Nephron progenitor cell (in vitro differentiated cells): ENCODE measurements around the gene AP2A2.
A peak's percentile ranks its signal among the peaks of the same experiment; 100 is the strongest.

Experiments used
- DNase-seq: peaks from one replicate; pipeline ENCODE4 v3.0.0; 2021
- H3K27ac Mint-ChIP-seq: 2 replicates; pipeline ENCODE4 v1.8.0; 2021; ENCODE audit warnings: mild to moderate bottlenecking, moderate library complexity, mixed read lengths
- H3K27me3 Mint-ChIP-seq: 2 replicates; pipeline ENCODE4 v1.8.0; 2021; ENCODE audit warnings: mild to moderate bottlenecking, low read depth, mixed read lengths; ENCODE audit not compliant: poor library complexity
- H3K36me3 Mint-ChIP-seq: 2 replicates; pipeline ENCODE4 v1.8.0; 2021; ENCODE audit warnings: low read depth, mixed read lengths
- H3K4me1 Mint-ChIP-seq: 2 replicates; pipeline ENCODE4 v1.8.0; 2021; ENCODE audit warnings: mixed read lengths
- H3K4me3 Mint-ChIP-seq: 2 replicates; pipeline ENCODE4 v1.8.0; 2021; ENCODE audit warnings: mild to moderate bottlenecking, moderate library complexity, mixed read lengths
- H3K9me3 Mint-ChIP-seq: 2 replicates; pipeline ENCODE4 v1.8.0; 2021; ENCODE audit warnings: mild to moderate bottlenecking, moderate library complexity, mixed read lengths
- TF ChIP-seq, protein P1 (sequence below): fragments of 200-600 bp; sonication (generic); IDR thresholded peaks from 2 replicates; pipeline ENCODE4 v1.5.0; 2021; ENCODE audit warnings: antibody characterized with exemption

Gene AP2A2

DNA sequence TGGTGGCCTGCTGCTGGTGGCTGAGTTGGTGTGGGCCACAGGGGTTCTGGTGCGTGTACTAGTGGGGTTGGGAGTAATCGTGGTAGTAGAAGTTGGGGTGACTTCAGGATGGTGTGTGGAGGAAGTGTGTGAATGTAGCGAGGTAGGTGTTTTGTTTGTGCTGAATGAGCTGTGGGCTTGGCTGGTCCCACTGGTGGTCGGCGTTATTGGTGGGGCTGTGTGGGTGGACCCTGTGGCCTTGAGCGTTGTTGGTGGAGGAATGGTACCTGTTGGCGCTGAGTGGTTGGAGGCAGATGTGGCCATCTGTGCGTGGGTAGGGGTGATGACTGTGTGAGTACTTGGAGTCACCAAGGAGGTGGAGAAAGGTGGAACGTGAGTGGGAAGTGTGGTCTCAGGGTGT is 92.4 kb downstream of the AP2A2 start:
- no peak for DNase-seq
- H3K9me3 Mint-ChIP-seq, result peaks cover 20% of the 10 kb centered on the region
- H3K4me1 Mint-ChIP-seq, result no peaks in the 10 kb centered on the region
- peak overlapping the region; percentile 66 for H3K27ac Mint-ChIP-seq
- TF ChIP-seq, protein P1, sequence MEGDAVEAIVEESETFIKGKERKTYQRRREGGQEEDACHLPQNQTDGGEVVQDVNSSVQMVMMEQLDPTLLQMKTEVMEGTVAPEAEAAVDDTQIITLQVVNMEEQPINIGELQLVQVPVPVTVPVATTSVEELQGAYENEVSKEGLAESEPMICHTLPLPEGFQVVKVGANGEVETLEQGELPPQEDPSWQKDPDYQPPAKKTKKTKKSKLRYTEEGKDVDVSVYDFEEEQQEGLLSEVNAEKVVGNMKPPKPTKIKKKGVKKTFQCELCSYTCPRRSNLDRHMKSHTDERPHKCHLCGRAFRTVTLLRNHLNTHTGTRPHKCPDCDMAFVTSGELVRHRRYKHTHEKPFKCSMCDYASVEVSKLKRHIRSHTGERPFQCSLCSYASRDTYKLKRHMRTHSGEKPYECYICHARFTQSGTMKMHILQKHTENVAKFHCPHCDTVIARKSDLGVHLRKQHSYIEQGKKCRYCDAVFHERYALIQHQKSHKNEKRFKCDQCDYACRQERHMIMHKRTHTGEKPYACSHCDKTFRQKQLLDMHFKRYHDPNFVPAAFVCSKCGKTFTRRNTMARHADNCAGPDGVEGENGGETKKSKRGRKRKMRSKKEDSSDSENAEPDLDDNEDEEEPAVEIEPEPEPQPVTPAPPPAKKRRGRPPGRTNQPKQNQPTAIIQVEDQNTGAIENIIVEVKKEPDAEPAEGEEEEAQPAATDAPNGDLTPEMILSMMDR, result no peak
- no peak overlapping the region for H3K4me3 Mint-ChIP-seq
- H3K36me3 Mint-ChIP-seq, result peaks cover 13% of the 10 kb centered on the region
- peaks cover 9% of the 10 kb centered on the region for H3K27me3 Mint-ChIP-seq

DNA sequence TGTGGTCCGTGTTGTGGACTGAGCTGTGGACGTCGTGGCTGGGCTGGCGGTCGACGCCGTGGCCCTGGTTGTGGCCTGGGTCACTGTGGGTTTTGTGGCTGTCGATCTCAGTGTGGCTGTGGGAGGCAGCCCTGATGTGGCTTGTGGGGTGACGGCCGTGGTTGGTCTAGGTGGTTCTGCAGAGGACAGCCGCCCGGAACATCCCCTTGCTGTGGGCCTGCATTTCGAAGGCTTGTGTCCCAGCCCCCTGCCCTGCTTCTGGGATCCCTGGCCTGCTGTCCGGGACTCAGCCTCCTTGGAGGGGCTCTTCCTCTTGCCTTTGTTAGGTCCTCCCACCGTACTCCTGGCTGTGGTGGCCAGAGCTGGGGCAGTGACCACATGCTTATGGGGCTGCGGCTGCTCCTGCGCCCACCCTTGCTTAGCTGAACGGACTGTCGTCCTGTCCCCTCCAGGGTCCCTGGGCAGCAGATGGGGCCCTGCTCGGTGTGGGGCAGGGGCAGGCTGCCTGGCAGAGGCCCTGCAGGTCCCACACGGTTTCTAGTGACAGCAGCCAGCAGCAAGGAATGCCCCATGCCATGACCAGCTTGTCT is 93.7 kb downstream of the AP2A2 start:
- Mint-ChIP-seq H3K9me3 (peaks cover 20% of the 10 kb centered on the region), H3K27me3 (peaks cover 9% of the 10 kb centered on the region), H3K4me3 (no peak overlapping the region), H3K36me3 (peaks cover 13% of the 10 kb centered on the region), H3K4me1 (no peaks in the 10 kb centered on the region), H3K27ac (no peak overlapping the region)
- TF ChIP-seq, protein P1, result no peak
- DNase-seq, result no peak

DNA sequence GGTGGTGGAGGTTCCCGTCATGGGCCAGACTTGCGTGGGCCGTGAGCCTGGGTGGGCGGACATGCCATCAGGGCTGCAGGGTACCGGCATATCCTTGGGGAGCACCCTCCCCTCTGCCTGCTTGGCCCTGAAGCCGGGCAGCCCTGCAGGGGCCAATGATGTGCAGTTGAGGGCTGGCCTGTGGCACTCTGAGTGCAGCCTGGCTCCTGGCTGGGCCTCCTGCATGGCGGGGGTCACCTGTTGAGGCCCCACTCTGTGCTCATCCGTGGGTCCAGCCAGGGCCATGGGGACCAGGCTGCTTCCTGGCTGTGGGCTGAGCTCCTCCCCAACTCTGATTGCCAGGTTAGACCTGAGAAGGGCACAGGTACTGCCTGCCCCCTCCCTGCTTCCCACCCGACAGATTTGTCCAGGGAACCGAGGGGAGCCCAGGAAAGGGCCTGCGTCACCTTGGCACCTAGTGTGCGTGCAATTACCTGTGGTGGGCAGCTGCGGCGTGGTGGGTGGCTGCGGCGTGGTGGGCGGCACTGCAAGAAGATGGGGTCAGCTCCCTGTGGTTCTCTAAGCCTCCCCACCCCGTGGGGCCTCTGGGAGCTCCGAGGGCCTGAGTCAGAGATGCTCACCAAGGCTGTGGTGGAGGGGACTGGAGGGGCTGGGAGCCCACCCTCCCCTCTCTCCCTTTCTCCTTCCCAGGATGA is 94.7 kb downstream of the AP2A2 start:
- Mint-ChIP-seq H3K4me1 (no peaks in the 10 kb centered on the region), H3K4me3 (no peak overlapping the region), H3K27ac (no peak overlapping the region), H3K27me3 (peaks cover 9% of the 10 kb centered on the region), H3K36me3 (peaks cover 13% of the 10 kb centered on the region), H3K9me3 (peaks cover 20% of the 10 kb centered on the region)
- no peak for DNase-seq
- TF ChIP-seq, protein P1, result no peak

DNA sequence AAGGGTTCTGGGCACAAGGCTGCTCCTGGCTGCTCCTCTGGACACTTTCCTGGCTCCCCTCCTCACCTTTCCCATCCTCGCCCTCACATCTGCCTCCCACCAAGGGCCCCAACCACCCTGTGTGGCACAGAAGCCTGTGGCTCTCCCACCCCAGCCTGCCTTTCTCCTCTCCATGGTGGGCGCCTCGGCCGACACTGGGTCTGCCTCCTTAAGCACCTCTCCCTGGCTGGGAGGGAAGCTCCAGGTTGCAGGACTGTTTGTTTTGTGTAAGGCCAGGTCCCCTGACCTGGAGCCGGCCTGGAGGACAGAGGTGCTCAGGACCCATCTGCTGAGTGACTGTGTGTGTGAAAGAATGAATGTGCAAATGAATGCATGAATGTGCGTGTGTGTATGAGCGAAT is 96.7 kb downstream of the AP2A2 start:
- DNase-seq, result no peak
- Mint-ChIP-seq H3K36me3 (peaks cover 6% of the 10 kb centered on the region), H3K27ac (no peak overlapping the region), H3K4me1 (no peaks in the 10 kb centered on the region), H3K27me3 (peaks cover 7% of the 10 kb centered on the region), H3K9me3 (peaks cover 8% of the 10 kb centered on the region), H3K4me3 (no peak overlapping the region)
- TF ChIP-seq, protein P1, result no peak

DNA sequence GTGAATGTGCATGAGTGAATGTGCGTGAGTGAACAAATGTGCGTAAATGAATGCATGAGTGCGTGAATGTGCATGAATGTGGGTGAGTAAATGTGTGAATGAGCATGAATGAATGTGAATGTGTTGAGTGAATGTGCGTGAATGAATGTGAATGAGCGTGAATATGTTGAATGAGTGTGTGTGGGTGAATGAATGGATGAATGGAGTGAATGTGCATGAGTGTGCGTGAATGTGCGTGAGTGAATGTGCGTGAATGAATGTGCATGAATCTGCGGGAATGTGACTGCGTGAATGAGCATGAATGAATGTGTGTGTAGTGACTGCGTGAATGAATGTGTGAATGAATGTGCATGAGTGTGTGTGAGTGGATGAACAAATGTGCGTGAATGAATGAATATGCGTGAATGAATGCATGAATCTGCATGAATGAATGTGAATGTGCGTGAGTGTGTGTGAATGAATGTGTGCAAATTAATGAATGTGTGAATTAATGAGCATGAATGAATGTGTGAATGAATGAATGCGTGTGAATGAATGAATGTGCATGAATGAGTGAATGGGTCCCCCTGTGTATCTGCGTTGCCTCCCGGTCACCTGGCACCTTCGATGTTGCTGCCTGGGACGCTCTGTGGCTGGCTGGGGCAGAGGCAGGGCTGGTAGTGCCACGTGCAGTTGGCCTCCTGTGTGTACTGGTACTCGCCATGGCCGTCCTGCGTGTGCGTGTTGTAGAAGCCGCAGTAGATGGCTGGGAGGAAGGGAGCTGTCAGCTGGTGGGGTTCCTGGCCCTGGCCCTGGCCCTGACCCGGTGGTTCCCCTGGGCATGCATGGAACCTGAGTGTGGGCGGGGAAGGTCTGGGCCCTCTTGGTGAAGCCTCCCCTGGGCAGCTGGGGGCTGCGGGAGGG is 97.5 kb downstream of the AP2A2 start:
- TF ChIP-seq, protein P1, result no peak
- no peaks in the 10 kb centered on the region for H3K4me1 Mint-ChIP-seq
- peak overlapping the region; percentile 24 for H3K27ac Mint-ChIP-seq
- H3K9me3 Mint-ChIP-seq, result peaks cover under 1% of the 10 kb centered on the region
- no peak overlapping the region for H3K4me3 Mint-ChIP-seq
- no peak for DNase-seq
- no peaks in the 10 kb centered on the region for H3K36me3 Mint-ChIP-seq
- peaks cover 4% of the 10 kb centered on the region for H3K27me3 Mint-ChIP-seq
